Measurements from ENCODE around the gene LDLRAD4. TPM values are rescaled to one million over a fixed set of nuclear protein-coding genes. Genes with fewer than 3 reads are reported as not detected.

LDLRAD4 gene
- total and polyA plus RNA-seq, 9 of the 15 experiments (the other 6 are each of a cell fraction or from before 2014, with no cell fraction given) = 0.01 TPM; not detected in 8

- H3K9me3 ChIP-seq (replicated peaks; ENCODE audit: control insufficient read depth, insufficient read depth, low read depth, low read length) = no peaks in the 10 kb centered on the region
- TF ChIP-seq, protein P1, sequence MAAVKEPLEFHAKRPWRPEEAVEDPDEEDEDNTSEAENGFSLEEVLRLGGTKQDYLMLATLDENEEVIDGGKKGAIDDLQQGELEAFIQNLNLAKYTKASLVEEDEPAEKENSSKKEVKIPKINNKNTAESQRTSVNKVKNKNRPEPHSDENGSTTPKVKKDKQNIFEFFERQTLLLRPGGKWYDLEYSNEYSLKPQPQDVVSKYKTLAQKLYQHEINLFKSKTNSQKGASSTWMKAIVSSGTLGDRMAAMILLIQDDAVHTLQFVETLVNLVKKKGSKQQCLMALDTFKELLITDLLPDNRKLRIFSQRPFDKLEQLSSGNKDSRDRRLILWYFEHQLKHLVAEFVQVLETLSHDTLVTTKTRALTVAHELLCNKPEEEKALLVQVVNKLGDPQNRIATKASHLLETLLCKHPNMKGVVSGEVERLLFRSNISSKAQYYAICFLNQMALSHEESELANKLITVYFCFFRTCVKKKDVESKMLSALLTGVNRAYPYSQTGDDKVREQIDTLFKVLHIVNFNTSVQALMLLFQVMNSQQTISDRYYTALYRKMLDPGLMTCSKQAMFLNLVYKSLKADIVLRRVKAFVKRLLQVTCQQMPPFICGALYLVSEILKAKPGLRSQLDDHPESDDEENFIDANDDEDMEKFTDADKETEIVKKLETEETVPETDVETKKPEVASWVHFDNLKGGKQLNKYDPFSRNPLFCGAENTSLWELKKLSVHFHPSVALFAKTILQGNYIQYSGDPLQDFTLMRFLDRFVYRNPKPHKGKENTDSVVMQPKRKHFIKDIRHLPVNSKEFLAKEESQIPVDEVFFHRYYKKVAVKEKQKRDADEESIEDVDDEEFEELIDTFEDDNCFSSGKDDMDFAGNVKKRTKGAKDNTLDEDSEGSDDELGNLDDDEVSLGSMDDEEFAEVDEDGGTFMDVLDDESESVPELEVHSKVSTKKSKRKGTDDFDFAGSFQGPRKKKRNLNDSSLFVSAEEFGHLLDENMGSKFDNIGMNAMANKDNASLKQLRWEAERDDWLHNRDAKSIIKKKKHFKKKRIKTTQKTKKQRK (IDR thresholded peaks at IDR 0.05; ENCODE audit: borderline replicate concordance, low read depth, low read length) = no peak
- no peak for TF ChIP-seq SMAD4 (CRISPR knock-in tag; conservative IDR thresholded peaks at IDR 0.05)
- ATAC-seq (no peak), FAIRE-seq (no peak), DNase-seq (ENCODE audit: extremely low read depth in 1 of 4, low spot score in 3 of 4) (no peak)
- in situ Hi-C loops (cut with MboI) = no loop called here
- no peaks in the 10 kb centered on the region for H3K36me3 ChIP-seq (ENCODE audit: control insufficient read depth, insufficient read depth, low read length)
- no peak overlapping the region for H3K4me2 ChIP-seq (ENCODE audit: insufficient read depth, low read length)
- POLR2A ChIA-PET = interaction anchor here (0.5 kb wide), 2 partner anchors 485 to 552 kb away, joined by 3 to 6 read pairs; no protein-coding TSS in a partner anchor
- peaks cover 0 to 6% of the 10 kb centered on the region in 2 experiments; a peak in 2 of 5 replicates for H3K4me1 ChIP-seq (replicated peaks in 1 of 2; ENCODE audit: control insufficient read depth in 2 of 2, insufficient read depth in 2 of 2, low read length in 2 of 2)
- WGBS (ENCODE audit: insufficient coverage, low coverage, missing lambda C conversion rate) = 2% methylated on average over 8 of the region's 8 CpGs
- CTCF ChIA-PET (ENCODE audit: low intra/inter-chr PET ratio) = no interaction called here
- H4K20me1 ChIP-seq (replicated peaks; ENCODE audit: control insufficient read depth, insufficient read depth, low read length) = peaks cover 4% of the 10 kb centered on the region
- H2AFZ ChIP-seq (ENCODE audit: low read depth, low read length) = no peak overlapping the region
- peaks cover 6 to 33% of the 10 kb centered on the region in 2 experiments; a peak in 4 of 5 replicates for H3K27me3 ChIP-seq (ENCODE audit: control insufficient read depth in 2 of 2, insufficient read depth in 2 of 2, low read length in 2 of 2)
- H3K9me1 ChIP-seq (ENCODE audit: control insufficient read depth, insufficient read depth, low read length) = no peaks in the 10 kb centered on the region
- H3K9ac ChIP-seq (ENCODE audit: insufficient read depth in 1 of 2, low read depth in 2 of 2, low read length in 2 of 2) = no peak overlapping the region
- no peaks in the 10 kb centered on the region for H3K79me2 ChIP-seq (ENCODE audit: control insufficient read depth, insufficient read depth, low read length)
- H3K4me3 ChIP-seq = no peak overlapping the region
- intact Hi-C loops (cut with micrococcal nuclease) = no loop called here
- no TSS peak for BruUV-seq (replicated peaks)
- no peak overlapping the region for H3K27ac ChIP-seq (ENCODE audit: extremely low read depth, low read depth, low read length)
Measured at GRCh38 chr18:13260197-13260934, 41.8 kb downstream of the LDLRAD4 start.

Data from K562 (cell line).